Esophagus mucosa (tissue), 1 donor: ENCODE data around the gene SV2C. TPM values are rescaled to one million over a fixed set of nuclear protein-coding genes. Genes with fewer than 3 reads are reported as not detected.
A peak's percentile ranks its signal among the peaks of the same experiment; 100 is the strongest.

ENCODE experiments used
- ATAC-seq: fragments of 200-7000 bp; cut with Tn5 transposase; one replicate; pipeline ENCODE4 v1.9.1; 2020
- total RNA-seq: library from RNA; stranded (reverse); gene quantifications from one replicate; pipeline ENCODE4 v1.2.4, GENCODE V29; 2023
- donor health status: DM: yes; HTN: yes; CAD: no.

SV2C gene
- total RNA-seq, 1 donor from 2014 or later = 0.12 TPM

DNA sequence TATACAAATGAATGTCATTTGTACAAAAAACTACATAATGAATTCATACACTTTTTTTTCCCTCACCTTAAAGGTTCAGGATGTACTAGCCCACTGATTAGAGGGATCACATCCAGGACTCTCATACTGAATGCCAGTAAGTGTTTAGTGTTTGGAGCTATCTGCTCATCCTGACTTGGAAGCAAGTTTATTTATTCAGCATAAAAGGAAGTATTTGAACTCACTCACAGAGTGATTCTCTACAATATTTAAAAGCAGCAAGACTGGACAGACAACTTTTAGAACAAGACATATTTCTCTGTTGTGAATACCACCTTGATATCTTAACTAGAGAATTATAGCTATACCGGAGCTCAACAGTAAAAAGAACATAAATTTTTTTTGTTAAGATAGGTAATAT, 305.1 kb downstream of the SV2C start:
- no peak for ATAC-seq

DNA sequence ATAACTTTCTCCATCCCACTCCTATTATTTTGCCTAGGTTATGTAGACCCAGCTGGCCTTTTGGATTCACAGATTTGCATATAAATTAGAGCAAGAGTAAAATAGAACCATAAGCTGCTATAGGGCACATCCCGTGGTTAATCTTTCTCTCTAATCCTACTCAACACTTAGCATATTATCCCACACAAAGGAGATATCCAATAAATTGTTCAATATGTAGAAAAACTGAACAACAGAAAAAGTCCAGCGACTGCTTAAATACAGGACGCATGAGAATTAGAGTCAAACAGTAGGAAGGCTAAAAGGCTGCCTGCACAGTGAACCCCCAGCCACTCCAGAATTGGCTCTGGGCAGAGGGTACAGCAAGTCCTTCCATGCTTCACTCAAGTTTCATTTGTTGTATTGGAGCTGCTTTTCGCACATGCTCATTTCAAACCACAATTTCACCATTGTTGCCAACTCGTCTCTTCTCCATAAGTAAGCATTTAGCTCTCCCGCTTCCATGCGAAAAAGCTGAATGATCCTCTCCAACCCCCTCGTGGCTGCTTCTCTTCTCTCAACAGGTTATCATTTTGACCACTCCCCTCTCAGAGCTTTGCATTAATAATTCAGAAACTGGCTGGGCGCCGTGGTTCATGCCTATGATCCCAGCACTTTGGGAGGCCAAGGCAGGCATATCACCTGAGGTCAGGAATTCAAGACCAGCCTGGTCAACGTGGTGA, 305.8 kb downstream of the SV2C start:
- ATAC-seq = no peak

- no peak for ATAC-seq
These were observed 306.5 kb downstream of the SV2C start for GRCh38 chr5:76389513-76390154.

DNA sequence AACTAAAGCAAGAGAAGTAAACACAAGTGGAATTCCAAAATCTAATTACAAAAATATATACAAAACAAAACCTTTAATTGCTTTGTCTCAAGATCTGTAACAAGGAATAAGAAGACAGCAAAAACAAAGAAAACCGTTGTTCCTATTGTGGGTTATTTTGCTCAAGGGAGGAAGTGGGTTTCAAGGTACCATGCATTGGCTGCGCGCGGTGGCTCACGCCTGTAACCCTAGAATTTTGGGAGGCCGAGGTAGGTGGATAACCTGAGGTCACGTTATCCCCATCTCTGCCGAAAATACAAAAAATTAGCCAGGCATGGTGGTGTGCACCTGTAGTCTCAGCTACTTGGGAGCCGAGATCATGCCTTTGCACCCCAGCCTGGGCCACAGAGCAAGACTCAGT, 307.8 kb downstream of the SV2C start:
- ATAC-seq = no peak

GRCh38 chr5:76393035-76393680, 310.0 kb downstream of the SV2C start:
- no peak for ATAC-seq

DNA sequence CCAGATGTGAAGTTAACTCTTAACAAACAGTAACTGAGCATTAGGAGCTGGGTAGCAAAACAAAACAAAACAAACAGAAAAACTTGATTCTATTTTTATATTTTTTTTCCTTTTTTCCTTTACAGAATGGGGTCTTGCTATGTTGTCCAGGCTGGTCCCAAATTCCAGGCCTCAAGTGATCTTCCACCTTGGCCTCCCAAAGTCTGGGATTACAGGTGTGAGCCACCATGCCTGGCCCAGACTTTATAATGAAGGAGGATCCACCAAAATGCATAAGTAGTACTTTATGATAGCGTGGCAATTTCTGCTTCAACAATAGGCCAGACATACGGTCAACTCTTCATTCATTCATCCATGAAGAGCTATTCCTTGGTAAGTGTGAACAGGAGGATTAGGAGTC, 314.0 kb downstream of the SV2C start:
- no peak for ATAC-seq

DNA sequence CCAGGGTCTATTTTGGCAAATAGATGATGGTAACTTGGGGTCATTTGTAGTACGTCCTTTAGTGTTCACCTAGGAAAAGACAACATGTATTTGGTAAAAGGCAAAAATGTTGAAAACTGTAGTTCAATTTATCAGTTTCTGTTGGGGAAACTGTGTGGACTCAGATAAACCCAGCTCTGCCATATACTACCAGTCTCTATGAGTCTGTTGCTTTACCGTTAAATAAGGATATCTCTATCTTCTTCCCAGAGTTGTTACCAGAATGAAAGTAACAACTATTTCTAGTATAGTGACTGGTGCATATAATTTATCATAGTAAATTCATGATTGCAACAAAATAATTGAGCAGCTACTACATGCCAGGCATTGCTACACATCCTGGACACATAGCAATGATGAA, 316.1 kb downstream of the SV2C start:
- ATAC-seq = no peak

GRCh38 chr5:76400466-76400865, 317.3 kb downstream of the SV2C start:
- no peak for ATAC-seq

GRCh38 chr5:76401801-76402250, 318.6 kb downstream of the SV2C start:
- ATAC-seq = no peak

DNA sequence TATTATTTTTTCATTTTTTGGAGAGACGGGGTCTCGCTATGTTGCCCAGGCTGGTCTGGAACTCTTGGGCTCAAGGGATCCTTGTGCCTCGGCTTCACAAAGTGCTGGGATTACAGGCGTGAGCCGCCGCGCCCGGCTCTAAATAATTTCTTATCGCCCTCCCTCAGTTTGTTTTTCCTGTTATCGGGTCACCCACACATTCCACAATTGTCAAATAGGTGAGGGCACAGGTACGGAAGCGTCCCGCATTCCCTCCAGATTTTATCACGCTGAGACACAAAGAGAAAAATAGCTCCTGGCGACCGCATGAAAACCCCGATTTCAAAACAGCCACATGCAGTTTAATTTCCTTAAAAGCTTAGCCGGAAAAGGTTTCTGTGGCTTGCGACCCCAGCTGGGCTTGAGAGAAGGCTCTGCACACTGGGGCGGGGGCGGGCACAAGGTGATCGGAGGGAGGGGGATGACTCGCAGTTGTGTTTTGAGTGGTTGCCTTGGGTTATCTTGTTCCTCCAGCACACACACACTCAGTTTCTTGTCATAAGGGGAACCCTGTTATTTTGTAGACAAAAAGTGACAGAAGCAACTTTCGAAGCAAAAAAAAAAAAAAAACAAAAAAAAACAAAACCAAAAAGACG, 319.2 kb downstream of the SV2C start:
- ATAC-seq = peak; percentile 45

- peak; percentile 76 for ATAC-seq
These were observed 319.9 kb downstream of the SV2C start, which contains the start of gene IQGAP2 for GRCh38 chr5:76402886-76403765. Gene IQGAP2 (plus strand): TSS chr5:76403285. CDS start chr5:76403546, 261 bp downstream.
